CD4-positive, CD25-positive, alpha-beta regulatory T cell (primary cell): ENCODE results near the gene OR7D4. TPM values are rescaled to one million over a fixed set of nuclear protein-coding genes. Genes with fewer than 3 reads are reported as not detected.

ENCODE experiments used
- ATAC-seq, 2 donors: fragments of 150-1000 bp; cut with Tn5 transposase; one replicate each; pipeline ENCODE4 v1.10.0; 2021; ENCODE audit warnings: low read depth in 2 of 2, moderate number of reproducible peaks in 2 of 2, moderate library complexity in 1 of 2
- DNase-seq, 3 donors: peaks; one replicate each; pipeline versions ENCODE4 v3.0.0 to v3.0.0-alpha.2; 2012 to 2022; ENCODE audit warnings: mixed read lengths in 1 of 3
- H3K27ac ChIP-seq: one replicate; pipeline ENCODE4 v1.7.0; 2013; ENCODE audit warnings: mild to moderate bottlenecking, low read length; ENCODE audit not compliant: insufficient read depth, poor library complexity, severe bottlenecking
- H3K27me3 ChIP-seq: one replicate; pipeline ENCODE4 v1.7.0; 2013; ENCODE audit warnings: low read length; ENCODE audit not compliant: control insufficient read depth, insufficient read depth
- H3K36me3 ChIP-seq: one replicate; pipeline ENCODE4 v1.7.0; 2013; ENCODE audit warnings: mild to moderate bottlenecking, low read length, moderate library complexity; ENCODE audit not compliant: control insufficient read depth, insufficient read depth
- H3K4me1 ChIP-seq: 2 replicates; pipeline ENCODE4 v1.7.0; 2013; ENCODE audit warnings: mild to moderate bottlenecking, low read length; ENCODE audit not compliant: insufficient read depth, control insufficient read depth, poor library complexity, severe bottlenecking
- H3K4me3 ChIP-seq: one replicate; pipeline ENCODE4 v1.7.0; 2013; ENCODE audit warnings: low read depth, mild to moderate bottlenecking, low read length, moderate library complexity
- H3K9me3 ChIP-seq, 2 experiments: 1 replicate in 1 of 2; 2 replicates in 1 of 2; pipeline ENCODE4 v1.7.0; 2013; ENCODE audit warnings: low read length in 2 of 2, mild to moderate bottlenecking in 1 of 2, moderate library complexity in 1 of 2; ENCODE audit not compliant: control insufficient read depth in 2 of 2
- H3K27ac Mint-ChIP-seq, 3 donors: one replicate each; pipeline ENCODE4 v1.8.0; 2020 to 2022; ENCODE audit warnings: mild to moderate bottlenecking in 3 of 3, mixed read lengths in 3 of 3, moderate library complexity in 2 of 3
- H3K27me3 Mint-ChIP-seq: one replicate; pipeline ENCODE4 v1.8.0; 2022; ENCODE audit warnings: mild to moderate bottlenecking, mixed read lengths
- H3K36me3 Mint-ChIP-seq: one replicate; pipeline ENCODE4 v1.8.0; 2020; ENCODE audit warnings: mixed read lengths
- H3K4me1 Mint-ChIP-seq, 4 donors: one replicate each; pipeline ENCODE4 v1.8.0; 2020 to 2022; ENCODE audit warnings: mixed read lengths in 4 of 4, mild to moderate bottlenecking in 1 of 4
- H3K4me3 Mint-ChIP-seq, 4 donors: one replicate each; pipeline ENCODE4 v1.8.0; 2020 to 2022; ENCODE audit warnings: mild to moderate bottlenecking in 4 of 4, mixed read lengths in 4 of 4, moderate library complexity in 3 of 4
- H3K9me3 Mint-ChIP-seq, 7 donors: one replicate each; pipeline ENCODE4 v1.8.0; 2020 to 2022; ENCODE audit warnings: mixed read lengths in 7 of 7, mild to moderate bottlenecking in 3 of 7, moderate library complexity in 2 of 7
- polyA plus RNA-seq, 4 donors: library from polyadenylated mRNA; unstranded; fragments of 300-500 nt; fragmentation: Illumina TruSeq; gene quantifications; one replicate each; pipeline ENCODE4 v1.2.3, GENCODE V29; 2021
- total RNA-seq: library from RNA; stranded (reverse); gene quantifications from one replicate; pipeline ENCODE4 v1.2.3, GENCODE V29; 2022

The OR7D4 gene
- total and polyA plus RNA-seq, 5 donors from 2014 or later: not detected

GRCh38 chr19:9178901-9179300, 40.5 kb downstream of the OR7D4 start, which contains the start of gene OR7D2:
Gene OR7D2 (plus strand): TSS chr19:9178979. CDS start chr19:9185782, 6,803 bp downstream.
- Histone ChIP-seq H3K4me3 (no peak within 1 kb of the TSS), H3K9me3 (no peaks in the 10 kb centered on the region), H3K4me1 (no peaks in the 10 kb centered on the region), H3K27ac (no peak within 1 kb of the TSS), H3K27me3 (no peaks in the 10 kb centered on the region), H3K36me3 (no peaks in the 10 kb centered on the region)
- Mint-ChIP-seq H3K4me1 (no peaks in the 10 kb centered on the region), H3K36me3 (no peaks in the 10 kb centered on the region), H3K9me3 (peaks cover 0 to 11% (median 0%) of the 10 kb centered on the region in 7 donors), H3K4me3 (no peak within 1 kb of the TSS), H3K27me3 (no peaks in the 10 kb centered on the region), H3K27ac (no peak within 1 kb of the TSS)
- no peak for ATAC-seq
- no peak for DNase-seq

GRCh38 chr19:9175326-9175725, 44.1 kb downstream of the OR7D4 start:
- Mint-ChIP-seq H3K27me3 (no peaks in the 10 kb centered on the region), H3K27ac (no peak overlapping the region), H3K36me3 (no peaks in the 10 kb centered on the region), H3K4me3 (no peak overlapping the region), H3K9me3 (peaks cover 0 to 11% (median 0%) of the 10 kb centered on the region in 7 donors), H3K4me1 (no peaks in the 10 kb centered on the region)
- Histone ChIP-seq H3K27me3 (no peaks in the 10 kb centered on the region), H3K27ac (no peak overlapping the region), H3K4me1 (no peaks in the 10 kb centered on the region), H3K4me3 (no peak overlapping the region), H3K9me3 (no peaks in the 10 kb centered on the region), H3K36me3 (no peaks in the 10 kb centered on the region)
- no peak for DNase-seq
- ATAC-seq: no peak

- Mint-ChIP-seq H3K4me1 (no peaks in the 10 kb centered on the region), H3K36me3 (peaks cover 20% of the 10 kb centered on the region), H3K4me3 (no peak overlapping the region), H3K27me3 (no peaks in the 10 kb centered on the region), H3K9me3 (peaks cover 0 to 6% (median 4%) of the 10 kb centered on the region in 7 donors), H3K27ac (no peak overlapping the region)
- Histone ChIP-seq H3K9me3 (peaks cover 0 to 2% of the 10 kb centered on the region in 2 experiments), H3K4me1 (no peaks in the 10 kb centered on the region), H3K4me3 (no peak overlapping the region), H3K27me3 (no peaks in the 10 kb centered on the region), H3K36me3 (peaks cover 6% of the 10 kb centered on the region), H3K27ac (no peak overlapping the region)
- DNase-seq (no peak), ATAC-seq (no peak)
These were observed 47.9 kb downstream of the OR7D4 start for GRCh38 chr19:9171393-9171991.

GRCh38 chr19:9166846-9167245, 52.5 kb downstream of the OR7D4 start:
- peaks cover 55% of the 10 kb centered on the region for H3K36me3 Mint-ChIP-seq
- H3K27ac Mint-ChIP-seq: peak overlapping the region in 1 of 3 donors; percentile 49
- Histone ChIP-seq H3K27ac (no peak overlapping the region), H3K9me3 (peaks cover 8 to 23% of the 10 kb centered on the region in 2 experiments), H3K27me3 (no peaks in the 10 kb centered on the region), H3K4me1 (no peaks in the 10 kb centered on the region), H3K4me3 (no peak overlapping the region), H3K36me3 (peaks cover 32% of the 10 kb centered on the region)
- no peak overlapping the region for H3K4me3 Mint-ChIP-seq
- ATAC-seq (no peak), DNase-seq (no peak)
- H3K4me1 Mint-ChIP-seq: peaks cover 0 to 4% (median 0%) of the 10 kb centered on the region in 4 donors
- peaks cover 0 to 19% (median 5%) of the 10 kb centered on the region in 7 donors for H3K9me3 Mint-ChIP-seq
- H3K27me3 Mint-ChIP-seq: no peaks in the 10 kb centered on the region

GRCh38 chr19:9165261-9165660, 54.1 kb downstream of the OR7D4 start:
- peaks cover 21 to 38% of the 10 kb centered on the region in 2 experiments for H3K9me3 ChIP-seq
- H3K4me3 Mint-ChIP-seq: no peak overlapping the region
- H3K4me1 ChIP-seq: no peaks in the 10 kb centered on the region
- H3K27me3 Mint-ChIP-seq: no peaks in the 10 kb centered on the region
- peaks cover 0 to 4% (median 0%) of the 10 kb centered on the region in 4 donors for H3K4me1 Mint-ChIP-seq
- no peak overlapping the region for H3K4me3 ChIP-seq
- peaks cover 71% of the 10 kb centered on the region for H3K36me3 Mint-ChIP-seq
- H3K36me3 ChIP-seq: peaks cover 48% of the 10 kb centered on the region
- DNase-seq (no peak), ATAC-seq (no peak)
- no peak overlapping the region for H3K27ac ChIP-seq
- H3K27ac Mint-ChIP-seq: no peak overlapping the region
- no peaks in the 10 kb centered on the region for H3K27me3 ChIP-seq
- H3K9me3 Mint-ChIP-seq: peaks cover 0 to 25% (median 9%) of the 10 kb centered on the region in 7 donors

GRCh38 chr19:9161427-9161826, 58.0 kb downstream of the OR7D4 start:
- Mint-ChIP-seq H3K4me3 (no peak overlapping the region), H3K4me1 (peaks cover 0 to 4% (median 0%) of the 10 kb centered on the region in 4 donors), H3K27me3 (no peaks in the 10 kb centered on the region), H3K27ac (no peak overlapping the region), H3K36me3 (peaks cover 84% of the 10 kb centered on the region), H3K9me3 (peaks cover 0 to 40% (median 17%) of the 10 kb centered on the region in 7 donors)
- DNase-seq (no peak), ATAC-seq (no peak)
- Histone ChIP-seq H3K4me3 (no peak overlapping the region), H3K36me3 (peaks cover 80% of the 10 kb centered on the region), H3K9me3 (peaks cover 37 to 72% of the 10 kb centered on the region in 2 experiments), H3K4me1 (no peaks in the 10 kb centered on the region), H3K27ac (no peak overlapping the region), H3K27me3 (no peaks in the 10 kb centered on the region)

Other genes with a start within 250 kb of the OR7D4 start
- gene MUC16, start 209.2 kb downstream of the OR7D4 start, total RNA-seq: 0.07 TPM
- gene MUC16, start 209.2 kb downstream of the OR7D4 start, polyA plus RNA-seq: not detected
- gene OR1M1, start 132.5 kb downstream of the OR7D4 start, total RNA-seq: not detected
- gene OR1M1, start 132.5 kb downstream of the OR7D4 start, polyA plus RNA-seq: not detected
- gene OR7G2, start 112.1 kb downstream of the OR7D4 start, total RNA-seq: not detected
- not detected for gene OR7G2, start 112.1 kb downstream of the OR7D4 start, polyA plus RNA-seq
- not detected for gene OR7G1, start 103.8 kb downstream of the OR7D4 start, total RNA-seq
- gene OR7G1, start 103.8 kb downstream of the OR7D4 start, polyA plus RNA-seq: not detected
- gene OR7G3, start 92.6 kb downstream of the OR7D4 start, total RNA-seq: not detected
- not detected for gene OR7G3, start 92.6 kb downstream of the OR7D4 start, polyA plus RNA-seq
- gene ZNF317, start 79.2 kb downstream of the OR7D4 start, total RNA-seq: 92.4 TPM
- 10 to 100 TPM; 27.5 to 42.5 (median 37.0) TPM for gene ZNF317, start 79.2 kb downstream of the OR7D4 start, polyA plus RNA-seq
- not detected for gene OR7D2, start 40.6 kb downstream of the OR7D4 start, total RNA-seq
- not detected for gene OR7D2, start 40.6 kb downstream of the OR7D4 start, polyA plus RNA-seq
- gene OR7E24, start 31.3 kb upstream of the OR7D4 start, total RNA-seq: not detected
- not detected for gene OR7E24, start 31.3 kb upstream of the OR7D4 start, polyA plus RNA-seq
- 11.7 TPM for gene ZNF699, start 90.2 kb upstream of the OR7D4 start, total RNA-seq
- gene ZNF699, start 90.2 kb upstream of the OR7D4 start, polyA plus RNA-seq: 10 to 100 TPM; 13.9 to 41.7 (median 14.2) TPM
- gene ZNF559, start 104.6 kb upstream of the OR7D4 start, total RNA-seq: 12.2 TPM
- gene ZNF559, start 104.6 kb upstream of the OR7D4 start, polyA plus RNA-seq: 10 to 100 TPM; 22.0 to 37.3 (median 33.7) TPM
- gene ZNF177, start 143.4 kb upstream of the OR7D4 start, total RNA-seq: 0.81 TPM
- under 1 TPM; 0.19 to 0.67 (median 0.61) TPM for gene ZNF177, start 143.4 kb upstream of the OR7D4 start, polyA plus RNA-seq
- gene ZNF266, start 216.0 kb upstream of the OR7D4 start, total RNA-seq: 63.3 TPM
- 10 to 100 TPM; 19.9 to 23.3 (median 21.4) TPM for gene ZNF266, start 216.0 kb upstream of the OR7D4 start, polyA plus RNA-seq